Ammon's horn (tissue), 1 donor: ENCODE results near the gene AQP2.

Source experiments
- DNase-seq: peaks from one replicate; pipeline ENCODE4 v3.0.0-alpha.2; 2016; ENCODE audit warnings: low spot score

The AQP2 gene

GRCh38 chr12:49950273-49951251 lies at the start of gene AQP2:
TSS of gene AQP2 (plus strand) at chr12:49950737. CDS start at chr12:49950831, 94 bp downstream.
- no peak for DNase-seq

- DNase-seq, result no peak
Measured at GRCh38 chr12:49901026-49901425, 49.5 kb upstream of the AQP2 start.

- no peak for DNase-seq
Measured at GRCh38 chr12:49901986-49902385, 48.6 kb upstream of the AQP2 start.

GRCh38 chr12:49902399-49903350 lies 47.9 kb upstream of the AQP2 start:
- DNase-seq, result peak; percentile 80

DNA sequence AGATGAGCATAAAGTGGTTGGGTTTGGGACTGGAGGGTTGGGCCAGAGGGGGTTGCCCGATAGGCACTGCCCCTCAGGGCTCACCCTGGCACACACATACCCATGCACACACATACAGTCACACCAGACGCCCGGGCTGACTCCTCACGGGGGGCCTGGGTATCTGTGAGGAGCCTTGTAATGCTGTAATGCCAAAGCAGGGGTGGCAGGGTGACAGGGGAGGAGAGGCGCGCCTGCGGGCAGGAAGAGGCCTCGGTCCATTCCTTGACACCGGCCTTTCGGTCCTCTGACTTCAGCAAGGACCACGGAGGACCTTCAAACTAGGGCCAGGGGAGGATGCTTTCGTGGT lies 47.2 kb upstream of the AQP2 start:
- no peak for DNase-seq

DNA sequence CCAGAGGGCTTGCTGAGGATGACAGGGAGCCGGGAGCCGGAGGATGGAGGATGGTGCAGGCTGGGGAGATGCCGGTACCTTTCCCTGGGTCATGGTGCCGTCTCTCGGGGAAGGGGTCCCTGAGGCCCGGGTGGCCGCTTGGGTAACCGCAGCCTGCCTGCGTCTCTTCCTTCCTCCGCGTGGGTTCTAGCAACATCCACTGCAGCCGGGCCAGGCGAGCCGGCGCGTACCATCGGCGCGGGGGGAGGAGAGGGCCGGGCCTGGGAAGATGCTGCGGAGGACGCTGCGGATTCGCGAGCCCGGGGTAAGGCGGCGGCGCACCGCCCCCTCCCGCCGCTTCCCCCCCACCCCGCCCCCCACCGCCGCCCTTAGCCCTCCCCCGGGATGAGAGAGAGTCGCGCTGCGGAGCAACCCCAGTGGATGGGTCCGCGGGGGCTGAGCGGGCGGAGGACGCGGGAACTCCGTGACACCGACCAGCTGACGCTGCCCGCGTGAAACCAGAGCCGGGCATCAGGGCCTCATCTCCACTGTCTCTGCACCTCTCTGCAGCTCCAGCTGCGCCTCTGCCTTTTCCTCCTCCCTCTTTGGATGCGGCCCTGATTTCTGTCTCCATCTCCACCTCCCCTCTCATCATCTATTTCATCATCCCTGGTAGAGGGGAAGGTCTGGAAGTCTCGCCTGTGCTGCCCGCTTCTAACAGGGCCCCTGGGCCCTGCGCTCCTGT lies 46.7 kb upstream of the AQP2 start, which contains the start of gene FAIM2:
Gene FAIM2, minus strand, starts transcription at position 201 of the 724 bp plus-strand sequence. Its CDS starts 108 bp downstream, at position 93.
- DNase-seq, result peak; percentile 93

DNA sequence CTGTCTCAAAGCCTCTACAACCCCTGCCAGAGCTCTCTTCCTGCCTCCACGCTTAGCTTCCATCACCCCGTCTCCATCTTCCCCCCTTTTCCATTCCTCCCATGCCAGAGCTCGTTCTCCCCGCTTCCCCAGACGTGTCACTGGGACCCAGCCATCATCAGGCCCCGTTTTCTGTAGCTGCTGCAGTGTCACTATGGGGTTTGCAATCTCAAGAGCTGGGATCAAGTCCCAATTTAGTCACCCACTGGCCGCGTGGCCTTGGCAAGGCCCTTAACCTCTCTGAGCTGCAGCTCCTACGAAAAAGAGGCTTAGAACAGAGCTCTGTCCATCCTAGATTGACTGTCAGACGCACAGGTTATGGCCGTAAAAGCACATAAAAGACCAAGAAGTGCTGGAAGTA lies 45.9 kb upstream of the AQP2 start:
- peak; percentile 25 for DNase-seq

- DNase-seq, result no peak
Measured at GRCh38 chr12:49905718-49906314, 44.7 kb upstream of the AQP2 start.

DNA sequence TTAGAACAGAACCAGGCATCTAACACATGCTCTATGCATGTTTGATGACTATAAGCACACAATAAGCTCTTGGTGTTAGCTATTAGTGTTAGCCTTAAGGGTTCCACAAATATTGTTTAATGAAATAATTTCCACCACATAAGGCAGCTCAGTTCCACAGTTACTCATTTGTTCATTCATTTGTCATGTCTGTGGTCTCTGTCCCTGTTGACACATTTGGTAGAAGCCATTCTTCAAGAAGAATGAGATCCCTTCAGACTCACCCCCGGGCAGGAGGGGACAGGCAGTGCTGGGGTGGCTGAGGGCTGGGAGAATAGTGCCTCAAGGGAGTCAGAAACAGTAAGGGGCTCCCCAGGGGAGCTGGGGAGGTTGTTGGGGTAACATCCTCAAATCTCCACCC lies 43.2 kb upstream of the AQP2 start:
- DNase-seq, result peak; percentile 46

DNA sequence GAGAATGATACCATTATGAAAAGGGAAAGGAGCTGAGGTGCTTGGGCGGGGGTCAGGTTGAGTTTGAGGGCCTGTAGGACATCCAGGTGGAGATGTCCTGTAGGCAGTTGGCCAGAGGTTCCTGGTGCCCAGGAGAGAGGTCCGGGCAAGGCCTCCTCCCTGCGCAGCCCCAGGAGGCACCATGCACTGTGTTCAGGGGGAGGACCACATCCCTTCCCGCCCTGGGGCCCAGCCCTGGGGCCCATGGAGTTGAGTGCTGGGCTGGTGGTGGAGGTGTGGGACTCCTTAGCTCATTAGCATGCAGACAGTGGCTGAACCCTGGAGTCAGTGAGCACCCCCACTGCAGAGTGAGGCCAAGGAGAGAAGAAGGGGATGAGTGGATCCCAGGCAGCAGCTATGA lies 41.2 kb upstream of the AQP2 start:
- no peak for DNase-seq

DNA sequence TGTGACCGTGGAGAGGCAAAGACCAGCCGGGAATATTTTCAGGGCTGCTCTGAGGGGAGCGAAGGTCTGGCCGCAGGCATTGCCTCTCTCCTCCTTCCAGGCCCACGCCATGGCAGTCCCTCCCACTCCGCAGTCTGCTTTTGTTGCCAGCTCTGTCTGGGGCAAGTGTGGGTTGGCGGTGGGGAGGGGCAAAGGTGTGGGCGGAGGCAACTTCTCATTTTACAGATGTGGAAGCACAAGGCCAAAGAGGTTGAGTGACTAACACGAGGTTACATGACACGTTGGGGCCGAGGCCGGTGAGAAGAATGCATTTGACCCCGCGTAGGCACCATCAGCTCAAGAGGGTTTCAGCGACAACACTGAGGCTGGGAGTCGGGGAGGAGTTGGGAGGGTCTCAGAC lies 40.7 kb upstream of the AQP2 start:
- DNase-seq, result no peak

- no peak for DNase-seq
Measured at GRCh38 chr12:49910331-49911212, 40.0 kb upstream of the AQP2 start.

GRCh38 chr12:49911213-49911605 lies 39.3 kb upstream of the AQP2 start:
- DNase-seq, result no peak

DNA sequence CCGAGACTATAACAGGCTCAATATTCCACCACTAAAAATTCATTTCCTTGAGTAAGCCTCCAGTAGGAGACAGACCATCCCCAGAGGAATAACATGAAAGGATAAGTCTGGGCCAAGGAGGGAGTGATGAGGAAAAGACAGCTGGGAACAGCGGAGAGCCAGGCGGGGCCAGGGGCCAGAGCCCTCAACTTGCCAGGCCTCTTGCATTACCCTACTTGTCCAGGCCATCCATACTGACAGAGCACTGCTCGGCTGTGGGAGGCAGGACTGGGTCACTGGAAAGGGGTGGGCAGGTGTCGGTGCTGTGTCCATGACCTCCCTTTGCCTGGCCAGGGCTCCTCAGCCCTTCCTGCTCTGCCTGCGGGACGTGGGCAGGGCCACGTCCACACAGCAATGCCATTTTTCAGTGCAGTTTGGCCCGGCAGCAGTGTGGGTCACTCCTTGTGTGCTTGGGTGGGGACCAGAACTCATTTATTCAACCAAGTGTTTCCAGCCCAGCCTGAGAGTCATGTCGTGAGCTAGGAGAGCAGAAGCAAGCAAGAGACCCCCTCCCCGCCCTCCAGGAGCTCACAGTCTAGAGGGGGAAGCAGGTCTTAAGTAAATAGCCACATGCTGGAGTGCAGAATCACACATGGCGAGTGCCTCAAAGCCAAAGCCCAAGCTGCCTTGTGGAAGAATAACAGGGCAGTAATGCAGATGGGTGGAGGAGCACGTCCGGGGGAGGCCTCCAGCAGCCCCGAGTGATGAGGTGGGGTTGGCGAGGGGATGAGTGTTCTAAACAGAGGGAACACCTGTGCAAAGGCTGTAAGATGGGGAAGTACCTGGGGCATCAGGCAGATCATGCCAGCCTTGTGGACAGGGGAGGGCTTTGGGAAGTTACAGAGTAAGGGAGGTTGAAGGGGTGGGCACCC lies 37.9 kb upstream of the AQP2 start:
- DNase-seq, result no peak

DNA sequence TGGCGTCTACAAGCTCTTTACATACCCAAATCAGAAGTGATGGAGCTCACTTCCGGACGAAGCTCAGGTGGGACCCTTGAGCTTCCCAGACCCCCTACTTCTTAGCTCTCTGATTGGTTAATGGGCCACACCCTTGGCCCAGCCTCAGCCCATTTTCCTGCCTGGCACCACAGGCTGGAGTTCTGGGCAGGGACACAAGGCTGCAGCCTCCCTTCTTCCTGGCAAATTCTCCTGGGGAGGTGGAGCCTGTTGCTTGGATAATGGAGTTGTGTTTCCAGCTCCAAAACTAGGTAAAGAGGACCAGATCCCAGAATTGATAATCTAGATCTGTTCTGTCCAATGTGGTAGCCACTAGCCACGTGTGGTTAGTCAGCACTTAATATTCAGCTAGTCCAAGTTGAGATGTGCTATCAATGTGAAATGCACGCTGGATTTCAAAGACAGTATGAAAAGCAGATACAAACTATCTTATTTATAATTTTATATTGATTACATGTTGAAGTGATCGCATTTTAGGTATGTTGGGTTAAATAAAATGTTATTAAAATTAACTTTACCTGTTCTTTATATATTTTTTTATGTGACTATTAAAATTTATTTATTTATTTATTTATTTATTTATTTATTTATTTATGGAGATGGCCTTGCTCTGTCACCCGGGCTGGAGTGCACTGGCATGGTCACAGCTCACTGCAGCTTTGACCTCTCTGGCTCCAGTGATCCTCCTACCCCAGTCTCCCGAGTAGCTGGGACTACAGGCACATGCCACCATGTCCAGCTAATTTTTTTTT lies 34.2 kb upstream of the AQP2 start:
- no peak for DNase-seq

DNA sequence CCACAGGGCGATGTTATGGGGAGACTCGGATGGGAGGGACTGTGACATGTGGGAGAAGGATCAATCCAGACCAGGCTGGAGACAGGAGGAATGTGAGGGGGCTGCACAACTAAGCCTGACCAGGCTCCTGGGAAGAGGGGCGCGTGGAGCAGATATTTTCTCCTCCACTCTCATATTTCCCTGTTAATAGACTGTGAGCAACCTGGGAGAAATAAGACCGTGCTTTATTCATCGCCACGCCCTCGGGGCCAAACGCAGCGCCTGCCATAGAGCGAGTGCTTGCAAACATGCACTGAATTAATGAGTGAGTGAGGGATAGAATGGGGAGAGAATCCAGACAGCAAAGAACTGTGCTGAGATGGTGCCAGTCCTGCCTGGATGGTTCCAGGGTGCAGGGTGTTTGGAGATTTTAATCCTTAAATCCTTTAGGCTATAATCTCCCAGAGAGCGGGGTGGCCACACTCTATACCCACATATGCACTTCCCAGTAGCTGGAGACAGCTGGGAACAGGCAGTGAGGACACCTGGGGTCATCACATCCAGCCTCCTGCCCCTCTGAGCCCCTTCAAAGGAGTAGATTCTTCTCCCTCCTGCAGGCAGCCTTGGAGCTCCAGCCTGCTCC lies 33.3 kb upstream of the AQP2 start:
- no peak for DNase-seq

DNA sequence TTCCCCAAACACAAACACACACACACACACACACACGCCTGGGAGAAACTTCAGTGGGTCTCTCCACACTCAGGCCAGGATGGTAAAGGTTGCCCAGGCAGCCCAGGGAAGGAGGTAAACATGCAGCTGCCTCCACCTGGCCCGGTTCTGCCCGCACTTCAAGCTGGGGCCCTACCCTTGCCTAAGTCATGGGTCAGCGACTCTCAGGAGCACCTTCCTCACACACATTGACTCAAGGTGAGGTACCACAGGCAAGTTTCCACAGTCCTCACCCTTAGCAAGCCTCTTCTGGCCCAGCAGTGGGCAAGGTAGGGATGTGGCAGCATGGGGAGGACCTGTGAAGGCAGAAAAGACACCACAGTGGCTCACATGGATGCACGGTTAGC lies 32.8 kb upstream of the AQP2 start:
- no peak for DNase-seq

- no peak for DNase-seq
Measured at GRCh38 chr12:49920241-49920914, 30.2 kb upstream of the AQP2 start.
